GM12873 (cell line): ENCODE measurements around the gene CTNNA1.

ENCODE experiments used
- TF ChIP-seq, protein P1 (sequence below): IDR thresholded peaks from 2 replicates; pipeline ENCODE4 v1.5.1; 2012; ENCODE audit warnings: low read depth, mild to moderate bottlenecking, moderate library complexity, low read length, control low read depth; ENCODE audit not compliant: insufficient read depth; ENCODE audit errors: missing control alignments

The CTNNA1 gene

DNA sequence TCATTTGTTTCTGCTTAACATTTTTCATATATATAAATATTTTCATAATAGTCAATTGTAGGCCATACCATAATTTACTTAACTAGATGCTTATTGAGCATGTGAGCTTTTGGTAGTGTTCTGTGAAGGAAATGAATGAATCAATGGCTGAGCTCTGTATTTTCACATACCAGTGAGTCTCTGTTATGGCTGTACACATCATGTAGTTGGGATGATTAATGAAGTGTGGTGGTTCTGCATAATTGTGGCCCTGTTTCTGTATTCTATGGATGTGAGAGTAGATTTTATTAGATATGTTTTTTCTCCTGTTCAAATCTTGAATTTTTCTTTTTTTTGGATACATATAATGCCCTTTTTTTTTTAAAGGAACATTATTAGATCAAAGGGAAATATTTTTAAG is 56.2 kb downstream of the CTNNA1 start:
- TF ChIP-seq, protein P1, sequence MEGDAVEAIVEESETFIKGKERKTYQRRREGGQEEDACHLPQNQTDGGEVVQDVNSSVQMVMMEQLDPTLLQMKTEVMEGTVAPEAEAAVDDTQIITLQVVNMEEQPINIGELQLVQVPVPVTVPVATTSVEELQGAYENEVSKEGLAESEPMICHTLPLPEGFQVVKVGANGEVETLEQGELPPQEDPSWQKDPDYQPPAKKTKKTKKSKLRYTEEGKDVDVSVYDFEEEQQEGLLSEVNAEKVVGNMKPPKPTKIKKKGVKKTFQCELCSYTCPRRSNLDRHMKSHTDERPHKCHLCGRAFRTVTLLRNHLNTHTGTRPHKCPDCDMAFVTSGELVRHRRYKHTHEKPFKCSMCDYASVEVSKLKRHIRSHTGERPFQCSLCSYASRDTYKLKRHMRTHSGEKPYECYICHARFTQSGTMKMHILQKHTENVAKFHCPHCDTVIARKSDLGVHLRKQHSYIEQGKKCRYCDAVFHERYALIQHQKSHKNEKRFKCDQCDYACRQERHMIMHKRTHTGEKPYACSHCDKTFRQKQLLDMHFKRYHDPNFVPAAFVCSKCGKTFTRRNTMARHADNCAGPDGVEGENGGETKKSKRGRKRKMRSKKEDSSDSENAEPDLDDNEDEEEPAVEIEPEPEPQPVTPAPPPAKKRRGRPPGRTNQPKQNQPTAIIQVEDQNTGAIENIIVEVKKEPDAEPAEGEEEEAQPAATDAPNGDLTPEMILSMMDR, result no peak

DNA sequence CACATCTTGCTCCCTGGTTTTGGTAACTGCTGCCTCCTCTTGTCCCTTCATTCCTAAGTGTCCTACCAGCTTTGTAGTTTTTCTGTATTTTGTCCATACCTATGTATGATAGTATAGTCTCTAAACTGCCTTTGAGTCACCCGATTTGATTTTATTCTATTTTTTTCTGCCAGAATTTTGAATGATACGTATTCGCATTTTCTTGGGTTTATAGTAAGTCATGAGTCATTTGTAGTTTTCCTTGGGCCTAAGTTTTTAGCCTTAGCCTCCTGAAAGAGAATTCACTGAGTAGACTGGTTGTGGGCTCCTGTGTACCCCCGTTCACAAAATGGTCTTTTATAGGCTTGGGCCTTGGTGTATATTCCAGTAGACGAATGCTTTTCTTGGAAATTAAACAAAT is 62.3 kb downstream of the CTNNA1 start:
- TF ChIP-seq, protein P1, result no peak

DNA sequence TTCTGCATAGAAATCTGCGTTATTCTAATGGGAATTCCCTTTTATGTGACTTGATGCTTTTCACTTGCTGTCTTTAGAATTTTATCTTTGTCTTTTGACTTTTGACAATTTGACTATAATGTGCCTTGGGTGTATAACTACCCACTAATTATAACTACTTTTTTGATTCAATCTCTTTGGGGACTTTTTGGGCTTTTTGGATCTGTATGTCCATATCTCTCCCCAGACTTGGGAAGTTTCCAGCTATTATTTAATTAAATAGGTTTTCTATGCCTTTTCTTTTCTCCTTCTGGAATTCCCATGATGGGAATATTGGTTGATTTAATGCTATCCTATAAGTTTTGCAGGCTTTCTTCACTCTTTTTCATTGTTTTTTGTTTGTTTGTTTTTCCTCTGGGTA is 64.0 kb downstream of the CTNNA1 start:
- TF ChIP-seq, protein P1, result no peak

DNA sequence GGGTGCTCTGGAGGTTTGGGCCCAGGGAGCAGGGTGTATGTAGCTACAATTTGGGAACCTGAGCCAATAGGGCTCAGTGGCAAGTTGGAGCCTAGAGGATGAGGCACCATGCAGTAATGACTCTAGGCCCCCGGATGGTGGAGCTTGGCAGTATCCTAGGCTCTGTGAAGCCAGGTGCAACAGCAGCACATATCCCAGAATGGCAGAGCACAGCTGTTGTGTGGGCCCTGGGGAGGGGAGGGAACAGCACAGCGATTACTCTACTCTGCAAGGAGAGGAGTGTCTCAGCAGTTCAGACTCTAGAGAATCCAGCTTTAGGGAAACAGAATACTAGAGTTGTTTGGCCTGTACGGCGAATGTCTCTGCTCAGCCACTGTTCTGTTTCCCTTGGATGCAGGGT is 65.9 kb downstream of the CTNNA1 start:
- TF ChIP-seq, protein P1, result no peak

DNA sequence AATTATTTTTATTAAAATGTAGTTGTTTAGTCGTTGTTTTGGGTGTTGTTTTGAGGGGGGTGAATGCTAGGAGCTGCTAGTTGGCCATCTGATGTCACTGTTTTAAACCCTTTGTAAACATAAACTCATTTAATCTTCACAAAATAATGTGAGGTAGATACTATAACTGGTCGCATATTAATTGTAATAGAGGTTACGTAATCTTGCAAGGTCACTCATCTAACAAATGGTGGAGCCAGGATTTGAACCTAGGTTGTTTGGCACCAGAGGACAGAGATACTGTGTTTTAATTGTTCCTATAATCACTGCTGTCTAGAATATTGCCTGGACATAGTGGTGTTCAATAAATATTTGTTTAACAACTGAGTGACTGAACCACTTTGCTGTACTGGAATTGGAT is 67.5 kb downstream of the CTNNA1 start:
- TF ChIP-seq, protein P1, result no peak

DNA sequence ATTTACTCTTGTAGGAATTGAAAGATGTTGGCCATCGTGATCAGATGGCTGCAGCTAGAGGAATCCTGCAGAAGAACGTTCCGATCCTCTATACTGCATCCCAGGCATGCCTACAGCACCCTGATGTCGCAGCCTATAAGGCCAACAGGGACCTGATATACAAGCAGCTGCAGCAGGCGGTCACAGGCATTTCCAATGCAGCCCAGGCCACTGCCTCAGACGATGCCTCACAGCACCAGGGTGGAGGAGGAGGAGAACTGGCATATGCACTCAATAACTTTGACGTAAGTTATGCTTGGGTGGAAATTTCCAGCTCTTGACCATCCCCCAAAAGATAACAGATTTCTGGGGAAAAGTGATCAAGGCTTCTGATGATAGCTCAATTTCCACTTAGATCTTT is 71.3 kb downstream of the CTNNA1 start:
- TF ChIP-seq, protein P1, result no peak

DNA sequence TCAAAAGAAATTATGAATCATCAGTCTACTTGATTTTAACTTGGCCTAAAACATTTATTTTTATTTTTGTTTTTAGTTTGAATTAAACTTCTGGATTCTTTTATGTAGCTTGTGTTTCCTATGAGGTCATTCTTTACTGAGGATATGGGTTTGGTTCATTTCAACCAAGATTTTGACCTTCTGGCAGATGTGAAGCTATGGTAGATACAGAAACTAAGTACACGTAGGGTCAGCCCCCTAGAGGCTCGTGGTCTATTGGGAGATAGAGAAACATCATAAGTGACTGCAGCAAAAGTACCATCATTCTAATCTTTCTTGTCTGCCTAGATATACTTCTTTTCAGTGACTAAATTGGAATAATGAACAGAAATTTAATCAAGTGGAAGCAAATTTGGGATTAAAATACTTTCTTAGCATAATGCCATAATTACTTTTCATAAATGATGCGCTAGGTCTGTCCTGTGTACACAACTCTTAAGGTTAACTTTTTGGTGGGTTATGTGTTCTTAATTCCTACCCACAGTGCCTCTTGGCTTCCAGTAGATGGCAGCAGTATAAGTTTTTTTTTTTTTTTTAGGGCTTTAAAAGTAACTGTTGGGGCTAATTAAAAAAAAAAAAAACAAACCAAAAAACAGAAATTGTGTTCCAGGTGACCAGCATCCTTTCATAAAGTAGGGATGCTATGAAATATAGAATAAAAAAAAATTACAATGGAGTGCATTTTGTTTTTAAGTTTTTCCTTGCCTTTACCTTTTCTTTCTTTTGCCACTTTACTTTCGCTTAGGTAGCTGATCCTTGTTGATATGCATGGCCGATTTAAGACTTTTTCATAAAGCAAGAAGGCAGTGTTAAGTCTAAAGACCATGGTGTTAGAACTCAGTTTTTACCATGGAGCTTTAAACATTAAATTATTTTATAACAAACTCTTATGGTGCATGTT is 72.0 kb downstream of the CTNNA1 start:
- TF ChIP-seq, protein P1, result peak; percentile 50
